GM10847 (cell line): ENCODE results near the gene TBX3.

ENCODE experiments used
- POLR2A ChIP-seq: IDR thresholded peaks from 2 replicates; pipeline ENCODE4 v1.6.1; 2011; ENCODE audit not compliant: insufficient read length; ENCODE audit errors: extremely low read depth

TBX3 gene

GRCh38 chr12:114698566-114699163 is 14.7 kb upstream of the TBX3 start:
- TF ChIP-seq POLR2A: no peak

DNA sequence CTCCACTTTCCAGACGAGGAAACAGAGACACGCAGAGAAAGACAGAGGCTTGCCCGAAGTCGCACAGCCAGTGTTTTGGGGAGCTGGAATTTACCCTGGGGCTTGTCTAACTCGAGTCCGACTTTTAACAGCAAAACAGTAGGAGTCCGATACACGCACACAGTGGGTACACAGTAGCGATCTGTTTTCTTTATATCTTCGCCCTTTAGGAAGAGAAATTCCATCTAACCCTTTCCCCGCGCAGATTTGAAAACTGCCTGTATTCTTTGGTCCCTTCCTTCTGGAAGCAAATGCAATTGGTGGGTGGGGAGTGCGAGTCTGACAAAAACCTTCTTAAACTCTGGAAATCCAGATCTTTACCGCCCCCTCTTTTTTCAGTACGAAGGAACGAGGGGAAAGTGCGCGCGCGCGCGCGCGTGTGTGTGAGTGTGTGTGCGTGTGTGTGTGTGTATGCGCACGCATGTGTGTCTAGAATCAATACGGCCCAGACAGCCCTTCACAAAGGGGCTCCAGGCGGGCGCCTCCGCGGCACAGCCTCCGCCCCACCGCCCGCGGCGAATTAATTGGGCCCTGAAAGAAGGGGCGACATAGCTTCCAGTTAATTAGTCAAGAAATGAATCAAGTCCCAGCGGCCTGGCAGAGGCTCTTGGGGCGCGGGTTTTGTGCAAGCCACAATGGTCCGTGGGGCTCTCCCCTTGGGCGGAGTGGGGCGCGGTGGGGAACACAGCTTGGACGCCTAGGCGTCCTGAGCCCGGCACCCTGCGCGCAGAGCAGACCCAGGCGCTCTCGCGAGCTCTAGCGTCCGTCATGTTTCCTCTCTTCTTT is 14.0 kb upstream of the TBX3 start:
- no peak for TF ChIP-seq POLR2A

DNA sequence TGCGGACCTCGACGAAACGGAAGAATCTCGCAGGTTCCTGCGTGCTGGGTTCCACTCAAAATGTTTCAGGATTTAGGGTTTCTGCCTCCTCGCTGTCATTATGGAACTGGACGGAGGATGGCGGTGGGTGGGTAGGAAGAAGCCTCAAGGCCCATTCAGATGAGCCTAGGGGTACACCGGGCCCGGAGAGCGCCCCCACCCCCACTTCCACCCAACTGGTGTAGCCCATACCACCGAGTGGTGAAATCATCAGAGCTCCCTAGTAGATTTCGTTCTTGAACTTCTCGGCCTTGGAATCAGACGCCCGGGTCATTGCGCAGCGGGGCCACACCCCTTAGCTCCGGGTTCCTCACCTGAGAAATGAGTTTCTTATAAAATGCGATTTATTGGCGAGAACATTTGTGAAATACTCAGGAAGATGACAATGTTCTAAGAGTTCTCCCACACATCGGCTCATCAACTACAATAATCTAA is 13.3 kb upstream of the TBX3 start:
- TF ChIP-seq POLR2A: no peak

DNA sequence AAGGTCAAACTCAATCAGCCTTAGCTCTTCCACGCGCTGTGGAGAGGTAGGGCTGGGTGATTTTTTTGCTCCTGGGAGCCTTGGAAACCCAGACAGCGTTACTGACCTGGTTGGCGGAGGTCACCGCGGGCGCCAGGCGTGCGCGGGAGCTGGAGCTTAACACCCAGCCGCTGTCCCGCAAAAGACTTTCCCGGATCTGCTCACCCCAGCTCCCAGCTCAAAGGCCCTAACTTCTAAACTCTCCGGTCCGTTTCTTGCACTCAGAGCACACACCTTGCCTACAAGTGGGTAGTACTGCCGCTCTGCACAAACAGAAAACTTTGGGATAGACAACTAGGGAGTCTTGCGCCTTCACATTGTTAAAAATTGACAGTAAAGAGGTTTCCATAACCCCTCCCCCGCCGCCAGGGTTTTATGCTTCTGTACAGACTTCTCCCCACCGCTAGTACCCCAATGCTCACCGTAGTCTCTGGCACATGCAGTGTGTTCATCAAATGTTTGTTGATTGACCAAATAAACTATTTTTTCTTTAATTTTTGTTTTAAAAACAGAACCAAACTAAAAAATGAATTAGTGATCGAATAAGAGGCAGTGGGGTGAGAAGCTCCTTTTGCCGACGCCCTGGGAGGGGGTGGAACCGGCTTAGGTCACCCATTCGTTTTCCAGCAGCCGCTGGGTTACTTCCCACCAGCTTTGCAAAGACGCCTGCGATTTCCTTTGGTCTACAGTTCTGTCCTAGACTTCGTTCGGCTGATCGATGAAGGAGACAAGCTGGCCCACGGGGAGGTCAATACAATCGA is 12.7 kb upstream of the TBX3 start:
- TF ChIP-seq POLR2A: no peak

- no peak for TF ChIP-seq POLR2A
Observed at GRCh38 chr12:114695305-114695592, 11.3 kb upstream of the TBX3 start.

DNA sequence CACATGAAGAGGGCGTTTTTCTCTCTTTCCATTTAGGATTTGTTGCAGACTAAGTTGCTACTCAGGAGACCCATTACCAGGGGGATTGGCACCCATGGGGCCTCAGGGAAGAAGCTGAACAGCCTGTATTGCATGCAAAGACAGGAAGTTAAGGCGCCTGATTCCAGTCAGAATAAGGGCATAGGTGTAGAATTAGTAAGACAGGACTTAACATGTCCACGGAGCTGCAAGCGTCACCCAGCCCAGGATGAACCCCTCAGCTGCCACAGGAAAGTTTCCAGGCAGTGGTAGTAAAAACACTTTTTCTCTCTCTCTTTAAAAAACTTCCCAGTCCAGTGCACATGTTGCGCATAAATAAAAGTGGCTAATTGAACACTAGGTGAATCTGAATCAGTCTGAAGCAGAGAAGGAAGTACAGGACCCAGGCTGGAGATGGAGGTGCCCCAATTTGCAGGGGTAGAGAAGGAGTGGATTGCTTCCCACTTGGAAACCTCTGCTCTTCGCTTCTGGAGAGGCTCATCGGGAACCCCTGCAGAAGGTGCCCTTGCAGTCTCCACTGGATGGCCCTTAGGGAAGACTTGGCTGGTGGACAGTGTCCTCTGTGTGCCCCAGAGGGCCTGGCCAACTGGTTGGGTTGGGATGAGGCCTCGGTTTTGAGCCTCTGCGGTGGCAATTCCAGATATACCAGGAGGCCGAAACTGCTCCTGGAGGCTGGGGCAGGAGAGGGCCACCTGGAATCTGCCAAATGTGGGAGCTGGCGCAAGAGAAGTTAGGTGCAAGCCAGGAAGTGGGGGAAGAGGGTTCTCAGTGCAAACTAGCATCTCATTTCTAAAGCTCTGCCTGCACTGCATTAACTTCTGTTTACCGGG is 10.7 kb upstream of the TBX3 start:
- no peak for TF ChIP-seq POLR2A

DNA sequence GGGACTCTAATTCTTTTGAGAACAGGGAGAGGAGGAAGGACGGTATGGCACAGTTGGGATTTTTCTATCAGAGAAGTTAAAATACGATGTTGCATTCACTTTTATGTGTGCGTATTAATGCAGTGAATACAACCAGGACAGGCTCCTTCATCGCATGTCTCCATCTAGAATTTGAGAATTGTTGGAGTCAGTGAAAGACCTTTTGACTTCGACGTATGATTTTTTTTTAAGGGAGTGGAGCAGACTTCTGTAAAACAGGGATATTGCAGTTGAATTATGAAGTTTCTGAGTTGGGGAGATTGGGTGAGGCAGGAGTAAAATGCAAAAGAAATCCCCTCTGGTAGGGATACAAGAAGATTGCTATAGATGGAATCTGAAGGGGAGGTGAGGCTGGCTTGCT is 9.6 kb upstream of the TBX3 start:
- TF ChIP-seq POLR2A: no peak

GRCh38 chr12:114693059-114693531 is 9.1 kb upstream of the TBX3 start:
- no peak for TF ChIP-seq POLR2A

- TF ChIP-seq POLR2A: no peak
Observed at GRCh38 chr12:114692186-114693058, 8.4 kb upstream of the TBX3 start.

GRCh38 chr12:114691763-114692185 is 7.8 kb upstream of the TBX3 start:
- no peak for TF ChIP-seq POLR2A

DNA sequence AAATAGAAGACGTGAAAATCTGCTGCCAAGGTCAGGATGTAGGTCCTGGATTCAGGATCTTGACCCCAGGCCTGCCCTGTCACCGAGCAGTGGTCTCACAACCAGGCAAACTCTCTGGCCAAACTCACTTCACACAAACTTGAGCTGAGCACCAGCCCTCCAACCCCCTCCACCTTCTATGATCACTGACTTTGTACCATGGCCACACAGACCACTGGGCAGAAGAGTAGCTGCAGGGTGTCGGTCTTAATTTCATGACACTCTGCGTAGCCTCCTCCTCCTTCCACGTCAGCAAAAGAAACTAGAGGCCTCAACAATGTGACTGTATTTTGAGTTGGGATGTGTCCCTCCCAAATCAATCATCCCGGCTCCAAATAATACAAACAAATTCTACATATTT is 7.2 kb upstream of the TBX3 start:
- TF ChIP-seq POLR2A: no peak

DNA sequence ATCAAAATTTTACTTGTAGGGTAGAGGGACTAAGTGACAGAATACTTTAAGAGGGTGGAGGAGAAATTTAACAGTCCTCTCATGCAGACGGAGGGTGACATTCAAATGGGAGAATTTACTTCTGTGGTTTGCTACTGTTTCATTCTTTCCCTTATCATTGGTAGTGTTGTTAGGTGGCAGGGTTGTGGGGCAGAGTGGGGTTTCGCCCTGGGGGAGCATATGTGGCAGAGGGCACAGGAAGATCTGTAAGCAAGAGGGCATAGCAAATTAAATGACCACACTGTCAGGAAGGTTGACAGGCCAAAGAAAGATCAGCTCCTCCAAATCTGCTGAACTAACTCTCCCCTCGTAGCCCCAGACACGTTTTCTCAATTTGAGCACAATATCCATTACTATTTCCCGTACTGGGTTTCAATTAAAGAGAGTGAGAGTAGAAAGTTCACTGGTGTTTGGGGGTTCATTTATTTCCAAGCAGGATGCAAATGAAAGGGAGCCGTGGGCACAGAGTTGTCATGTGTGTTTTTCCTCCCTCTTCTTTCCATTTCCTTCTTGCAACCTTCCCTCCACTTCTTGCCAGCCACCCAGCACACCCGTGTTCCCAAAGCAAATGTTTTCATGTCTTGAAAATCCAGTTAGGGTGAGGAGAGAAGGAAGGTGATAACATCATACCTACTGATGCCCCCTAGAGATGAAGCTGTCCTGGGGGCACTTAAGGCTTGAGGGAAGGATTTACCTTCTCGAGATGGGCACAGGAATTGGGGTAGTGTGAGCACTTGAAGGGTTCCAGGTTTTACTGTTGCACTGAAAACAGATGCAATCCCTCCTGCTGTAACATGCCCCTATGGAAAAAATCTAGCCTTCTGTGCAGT is 6.5 kb upstream of the TBX3 start:
- no peak for TF ChIP-seq POLR2A
